ENCODE measurements around the gene MED27.

MED27 gene

GRCh38 chr9:131984564-131984963, 95.1 kb downstream of the MED27 start:
- Mint-ChIP-seq H3K27ac (no peak overlapping the region), H3K36me3 (ENCODE audit: insufficient read depth) (no peaks in the 10 kb centered on the region), H3K4me1 (ENCODE audit: low read depth in 2 of 2) (peaks cover under 1 to 7% of the 10 kb centered on the region in 2 donors), H3K9me3 (no peaks in the 10 kb centered on the region), H3K27me3 (no peaks in the 10 kb centered on the region), H3K4me3 (no peak overlapping the region)
- DNase-seq: no peak
- no peak for ATAC-seq (replicated peaks)

GRCh38 chr9:131982671-131983239, 96.9 kb downstream of the MED27 start:
- Mint-ChIP-seq H3K36me3 (ENCODE audit: insufficient read depth) (no peaks in the 10 kb centered on the region), H3K4me1 (ENCODE audit: low read depth in 2 of 2) (peaks cover 9 to 10% of the 10 kb centered on the region in 2 donors), H3K9me3 (no peaks in the 10 kb centered on the region), H3K27me3 (no peaks in the 10 kb centered on the region), H3K27ac (no peak overlapping the region), H3K4me3 (no peak overlapping the region)
- ATAC-seq (replicated peaks) (no peak), DNase-seq (no peak)

- Mint-ChIP-seq H3K9me3 (no peaks in the 10 kb centered on the region), H3K27ac (no peak overlapping the region), H3K4me1 (ENCODE audit: low read depth in 2 of 2) (peaks cover 9 to 10% of the 10 kb centered on the region in 2 donors), H3K27me3 (no peaks in the 10 kb centered on the region), H3K36me3 (ENCODE audit: insufficient read depth) (no peaks in the 10 kb centered on the region), H3K4me3 (no peak overlapping the region)
- ATAC-seq (replicated peaks) (no peak), DNase-seq (no peak)
These were observed 97.6 kb downstream of the MED27 start for GRCh38 chr9:131982102-131982501.

- H3K4me3 Mint-ChIP-seq: no peak overlapping the region
- H3K4me1 Mint-ChIP-seq (ENCODE audit: low read depth in 2 of 2): peaks cover 9 to 10% of the 10 kb centered on the region in 2 donors
- no peak overlapping the region for H3K27ac Mint-ChIP-seq
- DNase-seq (no peak), ATAC-seq (replicated peaks) (no peak)
- H3K27me3 Mint-ChIP-seq: no peaks in the 10 kb centered on the region
- no peaks in the 10 kb centered on the region for H3K36me3 Mint-ChIP-seq (ENCODE audit: insufficient read depth)
- H3K9me3 Mint-ChIP-seq: no peaks in the 10 kb centered on the region
These were observed 98.4 kb downstream of the MED27 start for GRCh38 chr9:131981116-131981776.

- Mint-ChIP-seq H3K9me3 (no peaks in the 10 kb centered on the region), H3K4me1 (ENCODE audit: low read depth in 2 of 2) (peaks cover 9 to 12% of the 10 kb centered on the region in 2 donors), H3K36me3 (ENCODE audit: insufficient read depth) (no peaks in the 10 kb centered on the region), H3K4me3 (no peak overlapping the region), H3K27ac (no peak overlapping the region), H3K27me3 (no peaks in the 10 kb centered on the region)
- DNase-seq (no peak), ATAC-seq (replicated peaks) (no peak)
These were observed 99.2 kb downstream of the MED27 start for GRCh38 chr9:131980267-131981016.

- DNase-seq (no peak), ATAC-seq (replicated peaks) (no peak)
- peaks cover 7% of the 10 kb centered on the region for H3K36me3 Mint-ChIP-seq (ENCODE audit: insufficient read depth)
- H3K27me3 Mint-ChIP-seq: no peaks in the 10 kb centered on the region
- no peak overlapping the region for H3K27ac Mint-ChIP-seq
- no peak overlapping the region for H3K4me3 Mint-ChIP-seq
- no peaks in the 10 kb centered on the region for H3K9me3 Mint-ChIP-seq
- peaks cover 9% of the 10 kb centered on the region in 2 donors for H3K4me1 Mint-ChIP-seq (ENCODE audit: low read depth in 2 of 2)
These were observed 102.4 kb downstream of the MED27 start for GRCh38 chr9:131977109-131977838.

GRCh38 chr9:131976157-131977108, 103.2 kb downstream of the MED27 start:
- Mint-ChIP-seq H3K4me1 (ENCODE audit: low read depth in 2 of 2) (peaks cover 6 to 9% of the 10 kb centered on the region in 2 donors), H3K27ac (no peak overlapping the region), H3K36me3 (ENCODE audit: insufficient read depth) (peaks cover 7% of the 10 kb centered on the region), H3K4me3 (no peak overlapping the region), H3K9me3 (no peaks in the 10 kb centered on the region), H3K27me3 (no peaks in the 10 kb centered on the region)
- ATAC-seq (replicated peaks) (no peak), DNase-seq (no peak)

- Mint-ChIP-seq H3K27ac (no peak overlapping the region), H3K4me3 (no peak overlapping the region)
These were observed 106.8 kb downstream of the MED27 start for GRCh38 chr9:131972889-131973288.

GRCh38 chr9:131971482-131972074, 108.1 kb downstream of the MED27 start:
- ATAC-seq (replicated peaks) (no peak), DNase-seq (no peak)
- peaks cover 3 to 5% of the 10 kb centered on the region in 2 donors for H3K4me1 Mint-ChIP-seq (ENCODE audit: low read depth in 2 of 2)
- peaks cover 11% of the 10 kb centered on the region for H3K36me3 Mint-ChIP-seq (ENCODE audit: insufficient read depth)
- H3K9me3 Mint-ChIP-seq: no peaks in the 10 kb centered on the region
- H3K27ac Mint-ChIP-seq: no peak overlapping the region
- no peak overlapping the region for H3K4me3 Mint-ChIP-seq
- no peaks in the 10 kb centered on the region for H3K27me3 Mint-ChIP-seq

More at GRCh38 chr9:131972889-131973288, 106.8 kb downstream of the MED27 start:
- DNase-seq (no peak), ATAC-seq (replicated peaks) (no peak)
- no peaks in the 10 kb centered on the region for H3K27me3 Mint-ChIP-seq
- no peaks in the 10 kb centered on the region for H3K9me3 Mint-ChIP-seq
- H3K36me3 Mint-ChIP-seq (ENCODE audit: insufficient read depth): peaks cover 9% of the 10 kb centered on the region
- H3K4me1 Mint-ChIP-seq (ENCODE audit: low read depth in 2 of 2): peaks cover 3 to 5% of the 10 kb centered on the region in 2 donors

- no peak overlapping the region for H3K27ac Mint-ChIP-seq
- H3K4me1 Mint-ChIP-seq (ENCODE audit: low read depth in 2 of 2): peaks cover 0 to 5% of the 10 kb centered on the region in 2 donors
- peaks cover 0 to under 1% of the 10 kb centered on the region in 2 donors for H3K9me3 Mint-ChIP-seq
- DNase-seq (no peak), ATAC-seq (replicated peaks) (no peak)
- no peaks in the 10 kb centered on the region for H3K27me3 Mint-ChIP-seq
- no peak overlapping the region for H3K4me3 Mint-ChIP-seq
- H3K36me3 Mint-ChIP-seq (ENCODE audit: insufficient read depth): peaks cover 11% of the 10 kb centered on the region
These were observed 110.1 kb downstream of the MED27 start for GRCh38 chr9:131969469-131969989.

- Mint-ChIP-seq H3K27ac (no peak overlapping the region), H3K27me3 (no peaks in the 10 kb centered on the region), H3K4me1 (ENCODE audit: low read depth in 2 of 2) (peaks cover 2 to 14% of the 10 kb centered on the region in 2 donors), H3K36me3 (ENCODE audit: insufficient read depth) (peaks cover 18% of the 10 kb centered on the region), H3K9me3 (peaks cover 0 to 8% of the 10 kb centered on the region in 2 donors), H3K4me3 (no peak overlapping the region)
- ATAC-seq (replicated peaks) (no peak), DNase-seq (no peak)
These were observed 111.0 kb downstream of the MED27 start for GRCh38 chr9:131968632-131969031.

GRCh38 chr9:131965841-131966240, 113.8 kb downstream of the MED27 start:
- peaks cover 0 to 8% of the 10 kb centered on the region in 2 donors for H3K9me3 Mint-ChIP-seq
- H3K4me1 Mint-ChIP-seq (ENCODE audit: low read depth in 2 of 2): peaks cover 2 to 10% of the 10 kb centered on the region in 2 donors
- DNase-seq (no peak), ATAC-seq (replicated peaks) (no peak)
- no peaks in the 10 kb centered on the region for H3K27me3 Mint-ChIP-seq
- peaks cover 14% of the 10 kb centered on the region for H3K36me3 Mint-ChIP-seq (ENCODE audit: insufficient read depth)
- H3K4me3 Mint-ChIP-seq: no peak overlapping the region
- H3K27ac Mint-ChIP-seq: no peak overlapping the region
